HCT116 (cell line): ENCODE data around the gene TMEM156. TPM values are rescaled to one million over a fixed set of nuclear protein-coding genes. Genes with fewer than 3 reads are reported as not detected.

ENCODE experiments used
- ATAC-seq: fragments of 200-7000 bp; cut with Tn5 transposase; 2 replicates; pipeline ENCODE4 v1.9.1; 2020; ENCODE audit warnings: mild to moderate bottlenecking, moderate library complexity
- BruUV-seq: library from RNA; stranded (reverse); fragments of 400-500 nt; replicated peaks from 2 replicates; lab custom pipeline; 2021; lab: Mats Ljungman, UMichigan
- CTCF ChIA-PET: fragments of 300-600 bp; sonication (Branson Sonifier 250); formaldehyde crosslinking; loops from one replicate; lab custom pipeline; 2021; ENCODE audit warnings: antibody characterized with exemption; lab: Charles Lee
- POLR2A ChIA-PET: fragments of 300-600, 350-600 bp; sonication (Branson Sonifier 250); formaldehyde crosslinking; loops from one replicate; lab custom pipeline; 2021; ENCODE audit warnings: antibody characterized with exemption; lab: Charles Lee
- RAD21 ChIA-PET, 2 experiments: fragments of 300-600 bp; sonication (Branson Sonifier 250); formaldehyde crosslinking; loops; one replicate each; lab custom pipeline; 2023; ENCODE audit warnings: low total read pairs in 2 of 2; ENCODE audit not compliant: uncharacterized antibody in 2 of 2, unreplicated experiment in 2 of 2, low non-redundant PET in 1 of 2; lab: Charles Lee
- DNase-seq: peaks from one replicate; pipeline ENCODE4 v3.0.0-alpha.2; 2010; ENCODE audit warnings: low read depth, low spot score
- H2AFZ ChIP-seq: fragments of 200-600 bp; shearing (Covaris generic), sonication (generic); 2 replicates; pipeline ENCODE4 v1.6.1; 2017; ENCODE audit warnings: low read depth, mixed run types, mixed read lengths, antibody characterized with exemption, low read length; ENCODE audit not compliant: poor library complexity, severe bottlenecking
- H3K27ac ChIP-seq: 2 replicates; pipeline ENCODE4 v1.5.1; 2012; ENCODE audit warnings: low read depth, low read length
- H3K27me3 ChIP-seq: fragments of 200-600 bp; sonication (generic); 2 replicates; pipeline ENCODE4 v1.6.1; 2016; ENCODE audit warnings: mixed run types, low read length, mixed read lengths; ENCODE audit not compliant: insufficient read depth
- H3K36me3 ChIP-seq, 2 experiments: fragments of 200-500 bp in 1 of 2; fragments of 200-600 bp in 1 of 2; sonication (Bioruptor generic) in 1 of 2; sonication (generic) in 1 of 2; 2 replicates each; pipeline versions ENCODE4 v1.5.1 to v1.6.1; 2014 to 2016; ENCODE audit warnings: low read length in 2 of 2, inconsistent platforms in 1 of 2, mixed read lengths in 1 of 2, mixed run types in 1 of 2; ENCODE audit not compliant: insufficient read depth in 2 of 2, control insufficient read depth in 1 of 2
- H3K4me1 ChIP-seq, 2 experiments: fragments of 200-600 bp in 1 of 2; sonication (generic) in 1 of 2; 2 replicates each; pipeline versions ENCODE4 v1.5.1 to v1.6.1; 2012 to 2017; ENCODE audit warnings: low read length in 2 of 2, inconsistent platforms in 1 of 2, mild to moderate bottlenecking in 1 of 2, mixed read lengths in 1 of 2, mixed run types in 1 of 2, moderate library complexity in 1 of 2; ENCODE audit not compliant: insufficient read depth in 2 of 2, control insufficient read depth in 1 of 2
- H3K4me2 ChIP-seq: fragments of 200-600 bp; sonication (generic); 2 replicates; pipeline ENCODE4 v1.6.1; 2017; ENCODE audit warnings: mixed run types, low read length, mixed read lengths
- H3K4me3 ChIP-seq, 2 experiments: fragments of 200-600 bp in 1 of 2; sonication (generic) in 1 of 2; replicated peaks in 1 of 2; 2 replicates each; pipeline ENCODE4 v1.5.1; 2011 to 2016; ENCODE audit warnings: low read length in 2 of 2, control low read depth in 1 of 2, low read depth in 1 of 2, mild to moderate bottlenecking in 1 of 2, mixed read lengths in 1 of 2, mixed run types in 1 of 2
- H3K79me2 ChIP-seq: fragments of 200-600 bp; sonication (generic); 2 replicates; pipeline ENCODE4 v1.6.1; 2017; ENCODE audit warnings: mild to moderate bottlenecking, mixed run types, low read length, moderate library complexity, mixed read lengths; ENCODE audit not compliant: insufficient read depth
- H3K9ac ChIP-seq: fragments of 200-600 bp; sonication (generic); 2 replicates; pipeline ENCODE4 v1.6.1; 2016; ENCODE audit warnings: low read length, mixed read lengths
- H3K9me2 ChIP-seq: fragments of 200-600 bp; sonication (generic), shearing (Covaris generic); 2 replicates; pipeline ENCODE4 v1.6.1; 2017; ENCODE audit warnings: mixed run types, mild to moderate bottlenecking, moderate library complexity; ENCODE audit not compliant: insufficient read depth
- H3K9me3 ChIP-seq, 2 experiments: fragments of 200-500 bp in 1 of 2; fragments of 200-600 bp in 1 of 2; sonication (Bioruptor generic) in 1 of 2; sonication (generic) in 1 of 2; 2 replicates each; pipeline ENCODE4 v1.6.1; 2014 to 2017; ENCODE audit warnings: low read length in 2 of 2, mixed read lengths in 2 of 2, inconsistent platforms in 1 of 2, low read depth in 1 of 2, mild to moderate bottlenecking in 1 of 2, mixed run types in 1 of 2, moderate library complexity in 1 of 2; ENCODE audit not compliant: control insufficient read depth in 1 of 2, insufficient read depth in 1 of 2
- H4K20me1 ChIP-seq: fragments of 200-600 bp; sonication (generic), shearing (Covaris generic); 2 replicates; pipeline ENCODE4 v1.6.1; 2017; ENCODE audit warnings: mixed run types, mild to moderate bottlenecking, moderate library complexity; ENCODE audit not compliant: insufficient read depth
- ATF3 ChIP-seq: IDR thresholded peaks from 2 replicates; pipeline ENCODE4 v1.6.1; 2012
- CBX3 ChIP-seq: IDR thresholded peaks from 2 replicates; pipeline ENCODE4 v1.6.1; 2012; ENCODE audit warnings: low read depth
- EGR1 ChIP-seq: IDR thresholded peaks from 2 replicates; pipeline ENCODE4 v1.6.1; 2012; ENCODE audit warnings: low read depth
- ELF1 ChIP-seq: IDR thresholded peaks from 2 replicates; pipeline ENCODE4 v1.6.1; 2012; ENCODE audit warnings: low read depth, borderline replicate concordance
- EZH2 ChIP-seq: fragments of 200-600 bp; sonication (generic); IDR thresholded peaks from 2 replicates; pipeline ENCODE4 v1.6.1; 2017; ENCODE audit warnings: antibody characterized with exemption, mixed run types
- EZH2phosphoT487 ChIP-seq: fragments of 200-600 bp; IDR thresholded peaks from 2 replicates; pipeline ENCODE4 v1.6.1; 2018; ENCODE audit warnings: antibody characterized with exemption, borderline replicate concordance
- FOSL1 ChIP-seq: IDR thresholded peaks from 2 replicates; pipeline ENCODE4 v1.6.1; 2012; ENCODE audit warnings: low read depth
- JUND ChIP-seq: IDR thresholded peaks from 2 replicates; pipeline ENCODE4 v1.6.1; 2012
- POLR2AphosphoS5 ChIP-seq: IDR thresholded peaks from 2 replicates; pipeline ENCODE4 v1.6.1; 2011; ENCODE audit warnings: mild to moderate bottlenecking, low read depth, low read length, moderate library complexity
- RAD21 ChIP-seq: IDR thresholded peaks from 2 replicates; pipeline ENCODE4 v1.6.1; 2012; ENCODE audit warnings: low read depth, mild to moderate bottlenecking
- SP1 ChIP-seq: IDR thresholded peaks from 2 replicates; pipeline ENCODE4 v1.6.1; 2012; ENCODE audit warnings: low read depth
- SRF ChIP-seq: IDR thresholded peaks from 2 replicates; pipeline ENCODE4 v1.6.1; 2012; ENCODE audit warnings: low read depth
- TCF7L2 ChIP-seq: IDR thresholded peaks from 2 replicates; pipeline ENCODE4 v1.7.0; 2011; ENCODE audit warnings: borderline replicate concordance, inconsistent platforms; ENCODE audit not compliant: insufficient read depth, insufficient read length; ENCODE audit errors: extremely low read depth
- YY1 ChIP-seq: IDR thresholded peaks from 2 replicates; pipeline ENCODE4 v1.6.1; 2011; ENCODE audit warnings: low read length, low read depth, moderate library complexity, mild to moderate bottlenecking; ENCODE audit not compliant: insufficient replicate concordance; ENCODE audit errors: extremely low read depth
- ZFX ChIP-seq: fragments of 450-650 bp; IDR thresholded peaks from 2 replicates; pipeline ENCODE4 v1.6.1; 2017
- intact Hi-C: fragments of 100-400 bp; cut with micrococcal nuclease; formaldehyde crosslinking; loops from 2 replicates; pipeline ENCODE4 v1.10.0; 2022
- total RNA-seq: library from RNA; stranded (reverse); gene quantifications from one replicate; pipeline ENCODE4 v1.2.1, GENCODE V29; 2021; ENCODE audit not compliant: unreplicated experiment
- TF ChIP-seq, protein P1 (sequence below): IDR thresholded peaks from 2 replicates; pipeline ENCODE4 v1.6.1; 2012; ENCODE audit warnings: low read depth

TMEM156 gene
- total RNA-seq, 1 experiment from 2014 or later: 0.22 TPM

- ChIA-PET RAD21 (no interaction called here), CTCF (no interaction called here)
These were observed 30.0 kb upstream of the TMEM156 start, which contains the start of gene KLHL5 for GRCh38 chr4:39062094-39062769. KLHL5 (plus strand) TSS chr4:39062232; CDS start chr4:39062653, 421 bp downstream.

More at GRCh38 chr4:39062094-39062769, 30.0 kb upstream of the TMEM156 start, which contains the start of gene KLHL5:
- no peak for TF ChIP-seq ATF3
- TF ChIP-seq SRF: no peak
- no peak for TF ChIP-seq TCF7L2
- no peak for TF ChIP-seq EZH2
- TF ChIP-seq RAD21: no peak
- no peak for TF ChIP-seq FOSL1
- no peak for TF ChIP-seq ELF1
- no peak for TF ChIP-seq YY1
- no peak for TF ChIP-seq JUND
- TF ChIP-seq POLR2AphosphoS5: no peak
- TF ChIP-seq EGR1: no peak
- no peak for TF ChIP-seq CBX3
- TF ChIP-seq SP1: no peak
- no peak for TF ChIP-seq ZFX
- TF ChIP-seq EZH2phosphoT487: no peak
- TF ChIP-seq, protein P1, sequence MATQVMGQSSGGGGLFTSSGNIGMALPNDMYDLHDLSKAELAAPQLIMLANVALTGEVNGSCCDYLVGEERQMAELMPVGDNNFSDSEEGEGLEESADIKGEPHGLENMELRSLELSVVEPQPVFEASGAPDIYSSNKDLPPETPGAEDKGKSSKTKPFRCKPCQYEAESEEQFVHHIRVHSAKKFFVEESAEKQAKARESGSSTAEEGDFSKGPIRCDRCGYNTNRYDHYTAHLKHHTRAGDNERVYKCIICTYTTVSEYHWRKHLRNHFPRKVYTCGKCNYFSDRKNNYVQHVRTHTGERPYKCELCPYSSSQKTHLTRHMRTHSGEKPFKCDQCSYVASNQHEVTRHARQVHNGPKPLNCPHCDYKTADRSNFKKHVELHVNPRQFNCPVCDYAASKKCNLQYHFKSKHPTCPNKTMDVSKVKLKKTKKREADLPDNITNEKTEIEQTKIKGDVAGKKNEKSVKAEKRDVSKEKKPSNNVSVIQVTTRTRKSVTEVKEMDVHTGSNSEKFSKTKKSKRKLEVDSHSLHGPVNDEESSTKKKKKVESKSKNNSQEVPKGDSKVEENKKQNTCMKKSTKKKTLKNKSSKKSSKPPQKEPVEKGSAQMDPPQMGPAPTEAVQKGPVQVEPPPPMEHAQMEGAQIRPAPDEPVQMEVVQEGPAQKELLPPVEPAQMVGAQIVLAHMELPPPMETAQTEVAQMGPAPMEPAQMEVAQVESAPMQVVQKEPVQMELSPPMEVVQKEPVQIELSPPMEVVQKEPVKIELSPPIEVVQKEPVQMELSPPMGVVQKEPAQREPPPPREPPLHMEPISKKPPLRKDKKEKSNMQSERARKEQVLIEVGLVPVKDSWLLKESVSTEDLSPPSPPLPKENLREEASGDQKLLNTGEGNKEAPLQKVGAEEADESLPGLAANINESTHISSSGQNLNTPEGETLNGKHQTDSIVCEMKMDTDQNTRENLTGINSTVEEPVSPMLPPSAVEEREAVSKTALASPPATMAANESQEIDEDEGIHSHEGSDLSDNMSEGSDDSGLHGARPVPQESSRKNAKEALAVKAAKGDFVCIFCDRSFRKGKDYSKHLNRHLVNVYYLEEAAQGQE: no peak
- TF ChIP-seq, all 23 proteins: peak for 0
- POLR2A ChIA-PET: no interaction called here
- BruUV-seq: no TSS peak
- no peaks in the 10 kb centered on the region for H3K9me2 ChIP-seq
- no peak within 1 kb of the TSS for H2AFZ ChIP-seq
- DNase-seq (no peak), ATAC-seq (no peak)
- intact Hi-C loops: no loop called here
- H3K27ac ChIP-seq: no peak within 1 kb of the TSS
- H3K4me1 ChIP-seq: no peaks in the 10 kb centered on the region
- no peak within 1 kb of the TSS for H3K4me3 ChIP-seq
- no peaks in the 10 kb centered on the region for H3K36me3 ChIP-seq
- no peaks in the 10 kb centered on the region for H3K9me3 ChIP-seq
- H3K4me2 ChIP-seq: no peak within 1 kb of the TSS
- H3K9ac ChIP-seq: no peak within 1 kb of the TSS
- H4K20me1 ChIP-seq: no peaks in the 10 kb centered on the region
- no peaks in the 10 kb centered on the region for H3K79me2 ChIP-seq
- H3K27me3 ChIP-seq: no peaks in the 10 kb centered on the region
